Effector memory CD4-positive, alpha-beta T cell (primary cell): ENCODE data around the gene RASGRP3.
A peak's percentile ranks its signal among the peaks of the same experiment; 100 is the strongest.
"Not testable (repeated sequence)": the region's sequence is repeated elsewhere in the genome, so short reads cannot be mapped to it uniquely, and the experiment has no call there.

Experiments
- DNase-seq, 3 donors: peaks; one replicate each; pipeline ENCODE4 v3.0.0-alpha.2; 2020
- H3K27ac ChIP-seq: 2 replicates; pipeline ENCODE4 v1.7.0; 2013; ENCODE audit warnings: mild to moderate bottlenecking, low read length, moderate library complexity; ENCODE audit not compliant: insufficient read depth, poor library complexity, severe bottlenecking
- H3K27me3 ChIP-seq: replicated peaks from 2 replicates; pipeline ENCODE4 v1.7.0; 2013; ENCODE audit warnings: mild to moderate bottlenecking, low read length; ENCODE audit not compliant: insufficient read depth, control insufficient read depth, poor library complexity, severe bottlenecking
- H3K36me3 ChIP-seq: 2 replicates; pipeline ENCODE4 v1.7.0; 2013; ENCODE audit warnings: mild to moderate bottlenecking, low read length, moderate library complexity; ENCODE audit not compliant: control insufficient read depth, insufficient read depth
- H3K4me1 ChIP-seq: 2 replicates; pipeline ENCODE4 v1.7.0; 2013; ENCODE audit warnings: low read length, mild to moderate bottlenecking; ENCODE audit not compliant: control insufficient read depth, insufficient read depth, poor library complexity, severe bottlenecking
- H3K4me3 ChIP-seq: 2 replicates; pipeline ENCODE4 v1.7.0; 2013; ENCODE audit warnings: low read length, low read depth, mild to moderate bottlenecking; ENCODE audit not compliant: insufficient read depth, poor library complexity, severe bottlenecking
- H3K9me3 ChIP-seq: 2 replicates; pipeline ENCODE4 v1.7.0; 2013; ENCODE audit warnings: mild to moderate bottlenecking, low read length, moderate library complexity; ENCODE audit not compliant: control insufficient read depth

Gene RASGRP3

DNA sequence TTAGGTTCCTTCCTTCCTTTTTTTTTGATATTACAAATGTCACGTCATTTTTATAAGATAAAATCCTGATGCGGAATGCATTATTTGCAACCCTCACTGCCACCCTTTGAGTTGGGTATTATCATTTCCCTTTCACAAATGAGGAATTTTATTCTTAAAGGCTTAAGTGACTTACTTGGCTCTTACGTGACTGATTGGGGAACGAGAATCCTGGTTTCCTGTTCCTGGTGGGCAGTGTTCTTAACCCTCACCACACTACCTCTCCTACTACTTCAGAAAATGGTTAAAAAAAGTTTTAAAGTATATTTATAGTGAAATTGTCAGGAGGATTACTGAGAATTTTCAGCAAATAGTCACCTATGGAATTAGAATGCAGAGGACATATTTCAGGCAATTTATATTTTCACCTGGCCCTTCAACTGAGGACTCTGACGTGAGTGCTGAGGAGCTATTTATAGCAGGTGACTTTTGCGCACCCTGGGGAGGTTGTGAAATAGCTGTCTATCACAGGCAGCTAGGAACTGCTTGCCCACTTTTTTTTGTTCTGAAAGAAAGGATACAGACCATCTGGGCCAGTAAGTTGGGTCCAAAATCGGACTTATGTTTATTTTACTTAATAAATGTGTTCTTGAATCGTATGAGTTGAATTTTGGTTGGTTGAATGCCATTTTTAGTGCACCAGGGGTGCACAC, 18.7 kb upstream of the RASGRP3 start:
- Histone ChIP-seq H3K27ac (no peak overlapping the region), H3K4me1 (no peaks in the 10 kb centered on the region), H3K27me3 (no peaks in the 10 kb centered on the region), H3K36me3 (no peaks in the 10 kb centered on the region), H3K4me3 (no peak overlapping the region), H3K9me3 (no peaks in the 10 kb centered on the region)
- no peak for DNase-seq

DNA sequence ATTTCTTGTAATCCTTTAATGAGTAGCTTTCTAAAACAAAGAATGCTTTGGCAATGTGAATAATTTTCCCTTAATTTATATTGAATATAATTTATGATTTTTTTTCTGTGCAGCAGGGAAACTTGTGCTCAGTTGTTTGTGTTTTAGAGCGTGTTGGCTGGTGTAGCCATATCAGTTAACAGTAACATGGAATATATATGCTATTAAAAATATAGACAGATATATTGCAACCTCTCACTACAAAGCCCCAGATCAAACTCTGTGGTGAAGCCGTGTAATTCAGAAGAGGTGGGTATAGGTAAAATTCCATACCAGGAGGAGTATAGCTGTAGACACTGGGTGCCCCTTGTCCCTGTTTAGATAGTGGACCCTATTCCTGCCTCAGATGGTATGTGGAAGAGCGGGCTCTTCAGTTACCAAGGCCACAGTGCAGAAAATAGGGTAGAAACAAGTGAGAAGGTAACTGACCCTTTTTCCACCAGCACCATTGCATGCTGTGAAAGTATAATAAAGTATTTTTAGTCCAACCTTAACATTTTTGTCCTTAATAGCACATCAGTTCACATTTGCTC, 18.1 kb upstream of the RASGRP3 start:
- Histone ChIP-seq H3K36me3 (no peaks in the 10 kb centered on the region), H3K4me1 (no peaks in the 10 kb centered on the region), H3K4me3 (no peak overlapping the region), H3K27me3 (no peaks in the 10 kb centered on the region), H3K27ac (no peak overlapping the region), H3K9me3 (no peaks in the 10 kb centered on the region)
- no peak for DNase-seq

DNA sequence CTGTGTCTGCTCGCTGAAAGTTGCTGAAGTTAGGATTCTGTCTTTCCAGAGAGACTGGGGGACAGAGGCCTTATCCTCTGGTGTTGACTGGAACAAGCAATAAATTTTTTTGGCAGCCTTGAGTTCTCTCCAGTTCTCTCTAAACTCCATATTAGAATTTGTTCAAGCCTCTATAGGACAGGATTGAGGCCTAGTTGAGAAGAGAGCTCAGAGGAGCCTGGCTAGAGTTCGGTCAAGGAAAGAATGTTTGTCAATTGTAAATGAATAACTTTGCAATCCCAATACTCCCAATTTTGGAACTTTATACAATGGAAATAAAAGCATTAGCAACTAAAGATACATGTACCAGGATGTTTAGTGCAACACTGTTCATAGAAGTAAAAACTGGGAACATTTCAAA, 16.7 kb upstream of the RASGRP3 start:
- no peaks in the 10 kb centered on the region for H3K27me3 ChIP-seq
- no peak overlapping the region for H3K27ac ChIP-seq
- no peaks in the 10 kb centered on the region for H3K4me1 ChIP-seq
- H3K4me3 ChIP-seq = no peak overlapping the region
- no peak for DNase-seq
- no peaks in the 10 kb centered on the region for H3K9me3 ChIP-seq
- H3K36me3 ChIP-seq = no peaks in the 10 kb centered on the region

DNA sequence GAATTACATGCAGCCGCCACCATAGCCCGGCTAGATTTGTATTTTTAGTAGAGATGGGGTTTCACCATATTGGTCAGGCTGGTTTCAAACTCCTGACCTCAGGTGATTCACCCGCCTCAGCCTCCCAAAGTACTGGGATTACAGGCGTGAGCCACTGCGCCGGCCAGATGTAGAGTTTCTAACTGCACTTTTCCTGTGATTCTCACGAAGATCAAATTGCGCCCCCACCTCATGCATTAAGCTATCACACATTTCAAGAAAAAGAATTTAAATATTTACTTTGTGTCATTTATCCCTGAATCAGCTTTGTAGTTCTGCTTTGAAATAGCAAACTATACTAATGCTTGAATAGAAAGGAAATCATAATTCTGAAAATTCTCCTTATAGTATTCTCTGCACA, 13.9 kb upstream of the RASGRP3 start:
- H3K4me1 ChIP-seq, DNase-seq, H3K9me3 ChIP-seq, H3K36me3 ChIP-seq, H3K27ac ChIP-seq, H3K4me3 ChIP-seq, H3K27me3 ChIP-seq: not testable (repeated sequence)

DNA sequence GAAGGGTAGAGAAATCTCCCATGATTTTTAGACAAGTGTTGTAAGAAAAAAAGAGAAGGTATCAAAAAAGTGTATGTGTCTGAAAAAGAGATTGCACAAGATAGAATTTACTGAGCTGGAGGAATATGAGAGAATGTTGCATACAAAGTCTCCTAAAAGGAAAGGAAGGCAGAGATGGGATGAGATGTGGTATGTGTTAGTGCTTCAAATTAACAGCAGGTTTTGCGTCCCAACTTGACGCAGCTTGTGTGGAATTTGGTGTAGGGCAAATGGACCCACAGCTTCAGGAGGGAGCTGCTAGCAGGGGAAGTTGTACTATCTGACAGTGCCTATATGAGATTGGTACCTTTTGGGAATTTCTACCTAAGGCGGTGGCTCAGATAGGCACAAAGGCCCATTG, 9.0 kb upstream of the RASGRP3 start:
- Histone ChIP-seq H3K4me3 (no peak overlapping the region), H3K27me3 (no peaks in the 10 kb centered on the region), H3K36me3 (no peaks in the 10 kb centered on the region), H3K4me1 (no peaks in the 10 kb centered on the region), H3K9me3 (no peaks in the 10 kb centered on the region), H3K27ac (no peak overlapping the region)
- DNase-seq = no peak

DNA sequence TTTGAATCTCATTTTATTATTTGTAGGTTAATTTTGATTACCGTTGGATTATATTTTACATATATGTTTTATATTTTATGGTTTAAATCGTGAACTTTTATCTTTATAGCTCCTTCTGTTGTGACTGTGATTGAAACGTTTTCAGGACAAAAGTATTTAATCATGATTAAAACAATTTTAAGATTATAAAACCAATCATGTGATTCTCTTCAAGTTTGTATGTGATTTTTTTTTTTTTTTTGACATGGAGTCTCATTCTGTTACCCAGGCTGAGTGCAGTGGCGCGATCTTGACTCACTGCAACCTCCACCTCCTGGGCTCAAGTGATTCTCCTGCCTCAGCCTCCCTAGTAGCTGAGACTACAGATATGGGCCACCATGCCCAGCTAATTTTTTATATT, 7.2 kb upstream of the RASGRP3 start:
- no peak overlapping the region for H3K4me3 ChIP-seq
- no peaks in the 10 kb centered on the region for H3K9me3 ChIP-seq
- H3K27me3 ChIP-seq = no peaks in the 10 kb centered on the region
- H3K36me3 ChIP-seq = no peaks in the 10 kb centered on the region
- no peaks in the 10 kb centered on the region for H3K4me1 ChIP-seq
- H3K27ac ChIP-seq = no peak overlapping the region
- no peak for DNase-seq

DNA sequence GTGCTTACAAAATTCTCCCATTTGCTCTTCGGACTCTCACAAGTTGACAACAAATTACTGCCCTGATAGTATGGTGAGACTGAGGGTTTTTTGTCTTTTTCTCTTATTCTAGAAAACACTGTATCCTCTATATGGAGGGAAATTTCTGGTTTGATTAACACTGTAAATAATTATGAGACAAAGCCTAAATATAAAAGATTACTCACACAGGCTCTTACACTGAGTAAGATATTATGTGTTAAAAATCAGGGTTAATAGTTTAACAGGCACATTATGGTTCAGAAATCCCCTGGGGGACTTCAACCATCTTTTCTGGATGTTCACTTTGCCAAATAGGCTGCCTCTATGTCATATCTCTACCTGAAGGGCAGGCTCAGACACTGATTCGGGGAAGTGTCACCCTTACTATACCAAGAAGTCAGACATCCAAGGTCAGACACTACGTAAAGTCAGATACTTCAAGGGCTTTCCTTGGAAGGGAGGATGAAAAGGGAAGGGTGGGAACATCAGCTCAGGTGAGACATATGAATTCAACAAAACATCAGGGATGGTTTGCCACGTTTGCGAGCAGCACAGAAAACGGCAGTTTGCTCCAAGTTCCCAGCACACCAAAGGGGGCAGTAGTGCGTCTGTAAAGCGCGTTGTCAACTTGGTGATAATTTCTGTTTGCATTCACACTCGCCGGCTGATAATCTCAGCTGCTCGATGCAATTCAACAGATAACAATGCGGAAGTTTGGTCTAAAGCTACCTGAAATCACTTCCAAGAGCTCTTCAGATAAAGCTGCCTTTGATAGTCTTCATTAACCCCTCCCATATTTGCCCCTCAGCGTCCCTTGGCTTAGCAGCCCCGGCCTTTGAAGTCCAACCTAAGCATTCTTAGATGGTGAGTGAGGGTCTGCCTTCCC, 972 bp upstream of the RASGRP3 start:
- Histone ChIP-seq H3K4me1 (peaks cover 17% of the 10 kb centered on the region), H3K9me3 (no peaks in the 10 kb centered on the region), H3K36me3 (no peaks in the 10 kb centered on the region), H3K4me3 (peak overlapping the region; percentile 72), H3K27ac (peak overlapping the region; percentile 89), H3K27me3 (no peaks in the 10 kb centered on the region)
- DNase-seq = peak; percentile 49 to 68 (median 64)

DNA sequence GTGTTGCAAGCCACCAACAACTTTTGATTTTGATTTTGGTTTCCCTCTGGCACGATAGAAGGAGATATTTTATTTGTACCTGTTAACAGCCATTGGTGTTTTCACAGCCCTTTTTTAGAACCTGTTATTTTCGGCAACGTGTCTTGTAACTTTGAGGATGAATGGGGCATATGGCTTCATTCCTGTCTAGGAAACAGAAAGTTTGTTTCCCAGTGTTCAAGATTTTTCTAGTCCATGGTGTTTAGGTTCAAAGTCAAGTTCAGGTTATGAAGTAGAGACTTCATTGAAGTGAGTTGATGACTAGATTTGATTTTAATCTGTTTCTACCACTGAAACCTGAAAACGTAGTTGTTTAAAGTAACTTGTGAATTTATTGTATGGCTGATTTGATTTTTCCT, 343 bp downstream of the RASGRP3 start:
- Histone ChIP-seq H3K27me3 (no peaks in the 10 kb centered on the region), H3K9me3 (no peaks in the 10 kb centered on the region), H3K36me3 (no peaks in the 10 kb centered on the region), H3K4me3 (peak overlapping the region; percentile 72), H3K27ac (peak overlapping the region; percentile 89), H3K4me1 (peaks cover 17% of the 10 kb centered on the region)
- no peak for DNase-seq

DNA sequence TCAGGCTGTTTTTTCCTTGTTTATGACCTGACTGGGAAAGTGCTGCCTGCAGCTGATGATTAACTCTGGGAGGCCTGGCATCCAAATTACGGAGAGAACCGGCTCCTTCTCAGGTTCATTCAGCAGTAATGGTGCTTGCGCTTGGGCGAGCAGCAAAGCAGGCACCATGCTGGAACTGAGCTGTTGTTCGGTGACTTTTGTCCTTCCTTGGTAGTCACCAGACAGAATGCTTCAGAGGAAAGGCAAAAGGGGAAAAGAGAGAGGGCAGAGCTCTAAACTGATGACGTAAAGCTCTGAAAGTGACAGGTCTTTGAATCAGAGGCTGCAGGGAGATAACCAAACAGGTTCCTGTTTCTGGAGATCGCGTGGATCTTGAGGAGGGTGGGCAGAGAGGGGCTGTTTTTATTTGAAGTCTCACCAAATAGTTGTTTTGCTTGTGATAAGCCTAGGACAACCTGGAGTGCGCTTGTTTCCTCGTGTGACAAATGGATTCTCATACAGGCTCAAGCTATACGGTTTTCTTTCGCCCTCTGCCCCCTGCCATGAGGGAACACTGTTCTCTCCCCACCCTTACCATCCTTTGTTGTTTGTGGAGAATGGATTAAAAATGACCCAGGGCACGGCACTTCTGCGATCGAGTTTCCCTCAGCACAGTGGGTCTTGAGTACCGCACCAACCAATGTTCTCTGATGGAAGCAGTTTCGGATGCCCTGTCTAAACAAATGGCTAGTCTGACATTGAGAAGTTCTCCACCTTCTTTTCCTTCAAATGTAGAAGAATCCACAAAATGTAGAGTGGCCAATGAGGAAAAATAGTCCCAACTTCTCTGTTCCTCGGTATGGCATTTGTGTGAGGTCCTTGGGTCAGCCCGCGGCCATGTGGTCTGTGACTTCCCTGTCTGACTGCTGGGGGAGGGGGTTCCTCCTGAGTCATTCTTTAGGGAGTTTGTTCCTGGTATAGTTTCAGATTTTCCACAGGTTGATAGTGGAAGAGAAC, 1.3 kb downstream of the RASGRP3 start:
- H3K27me3 ChIP-seq = no peaks in the 10 kb centered on the region
- no peaks in the 10 kb centered on the region for H3K9me3 ChIP-seq
- peaks cover 17% of the 10 kb centered on the region for H3K4me1 ChIP-seq
- DNase-seq = no peak
- peak overlapping the region; percentile 72 for H3K4me3 ChIP-seq
- H3K36me3 ChIP-seq = no peaks in the 10 kb centered on the region
- H3K27ac ChIP-seq = peak overlapping the region; percentile 89
